Umbilical cord (tissue), 2 donors: ENCODE results near the gene TXLNB. TPM values are rescaled to one million over a fixed set of nuclear protein-coding genes. Genes with fewer than 3 reads are reported as not detected.
"Not testable (repeated sequence)": the region's sequence is repeated elsewhere in the genome, so short reads cannot be mapped to it uniquely, and the experiment has no call there.

Experiments
- DNase-seq: peaks from one replicate; pipeline ENCODE4 v3.0.0-alpha.2; 2015; ENCODE audit warnings: low spot score
- total RNA-seq: library from RNA; depleted of rRNA; stranded (reverse); fragments of >200 nt; gene quantifications from one replicate; pipeline ENCODE4 v1.2.3, GENCODE V29; 2014; ENCODE audit warnings: low replicate concordance; ENCODE audit not compliant: insufficient read depth

The TXLNB gene
- total RNA-seq, 1 donor from 2014 or later = 3.9 TPM

DNA sequence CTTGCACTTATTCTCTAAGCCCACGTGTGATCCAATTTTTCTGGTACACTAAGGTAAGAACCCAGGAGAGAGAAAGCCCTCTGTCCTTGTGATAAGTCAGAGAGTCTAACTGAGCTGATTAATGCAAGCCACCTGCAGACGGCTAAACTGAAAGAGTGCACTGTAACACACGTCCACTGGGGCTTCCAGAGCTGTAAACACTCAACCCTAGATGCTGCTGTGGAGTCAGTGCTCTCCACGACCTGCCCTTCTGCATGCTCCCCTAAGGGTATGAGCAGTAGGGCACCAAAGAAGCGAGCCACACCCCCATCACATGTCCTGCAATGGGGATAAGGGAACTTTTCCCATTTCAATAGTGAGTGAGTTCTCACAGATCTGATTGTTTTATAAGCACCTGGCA is 55.7 kb downstream of the TXLNB start:
- no peak for DNase-seq

DNA sequence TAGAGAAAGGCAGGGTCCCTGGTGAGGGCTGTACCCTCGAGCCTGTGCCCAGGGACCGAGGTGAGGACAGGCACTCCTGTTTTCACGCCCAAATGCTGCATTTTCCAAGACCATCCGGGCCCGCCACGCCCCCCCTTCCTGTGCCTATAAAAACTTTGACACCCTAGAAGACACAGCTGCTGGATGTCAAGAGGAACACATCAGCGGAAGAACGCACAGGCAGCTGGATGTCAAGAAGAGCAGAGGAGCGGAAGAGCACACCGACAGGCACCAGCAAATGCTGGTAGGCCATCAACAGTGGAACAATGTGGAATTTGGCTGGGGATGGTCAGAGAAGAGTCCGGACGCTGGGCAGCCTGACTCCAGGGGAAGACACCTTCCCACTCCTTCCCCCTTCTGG is 56.1 kb downstream of the TXLNB start:
- no peak for DNase-seq

GRCh38 chr6:139234193-139234592 is 57.6 kb downstream of the TXLNB start:
- DNase-seq = not testable (repeated sequence)

GRCh38 chr6:139231206-139231605 is 60.6 kb downstream of the TXLNB start:
- DNase-seq = no peak

DNA sequence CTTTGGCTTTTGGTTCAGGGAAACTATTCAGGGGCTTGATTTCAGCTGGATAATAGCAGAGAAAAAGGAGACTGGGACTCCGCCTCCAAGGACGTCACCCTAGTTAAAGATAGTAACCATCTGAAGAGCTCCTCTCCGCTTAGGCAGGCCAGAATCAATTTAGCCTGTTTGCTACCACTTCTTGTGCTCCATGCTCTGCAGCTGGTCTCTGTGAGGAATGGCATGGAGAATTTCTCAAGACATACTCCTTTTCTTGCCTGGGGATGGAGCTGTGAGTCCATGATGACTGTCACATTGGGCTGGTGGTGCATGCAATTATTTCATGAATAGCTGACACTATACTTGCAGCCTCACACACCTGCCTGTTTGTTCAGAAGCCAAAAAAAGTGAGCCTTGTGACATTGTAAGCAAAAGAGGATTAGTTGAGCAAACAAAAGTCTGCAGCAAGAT is 61.4 kb downstream of the TXLNB start:
- no peak for DNase-seq

GRCh38 chr6:139228387-139228786 is 63.4 kb downstream of the TXLNB start:
- DNase-seq = not testable (repeated sequence)

DNA sequence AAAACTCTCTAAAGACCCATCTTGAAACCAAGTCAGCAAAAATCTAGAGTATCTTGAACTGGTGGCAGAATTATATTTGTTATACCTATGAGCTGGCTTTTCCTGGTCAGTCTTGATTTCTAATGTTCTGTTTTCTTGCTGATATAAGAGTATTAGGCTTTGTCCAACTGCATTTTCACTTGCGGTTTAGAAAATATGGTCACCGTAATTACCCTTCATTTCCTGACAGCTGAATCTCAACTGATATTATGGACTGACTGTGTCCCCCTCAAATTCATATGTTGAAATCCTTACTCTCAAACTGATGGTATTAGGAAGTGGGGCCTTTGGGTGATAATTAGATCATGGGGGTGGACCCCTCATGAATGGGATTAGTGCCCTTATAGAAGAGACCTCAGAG is 72.1 kb downstream of the TXLNB start:
- no peak for DNase-seq

GRCh38 chr6:139219271-139219729 is 72.5 kb downstream of the TXLNB start:
- DNase-seq = peak; percentile 91

DNA sequence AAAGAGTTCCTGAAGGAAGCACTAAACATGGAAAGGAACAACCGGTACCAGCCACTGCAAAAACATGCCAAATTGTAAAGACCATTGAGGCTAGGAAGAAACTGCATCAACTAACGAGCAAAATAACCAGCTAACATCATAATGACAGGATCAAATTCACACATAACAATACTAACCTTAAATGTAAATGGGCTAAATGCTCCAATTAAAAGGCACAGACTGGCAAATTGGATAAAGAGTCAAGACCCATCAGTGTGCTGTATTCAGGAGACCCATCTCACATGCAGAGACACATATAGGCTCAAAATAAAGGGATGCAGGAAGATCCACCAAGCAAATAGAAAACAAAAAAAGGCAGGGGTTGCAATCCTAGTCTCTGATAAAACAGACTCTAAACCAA is 79.3 kb downstream of the TXLNB start:
- not testable (repeated sequence) for DNase-seq

DNA sequence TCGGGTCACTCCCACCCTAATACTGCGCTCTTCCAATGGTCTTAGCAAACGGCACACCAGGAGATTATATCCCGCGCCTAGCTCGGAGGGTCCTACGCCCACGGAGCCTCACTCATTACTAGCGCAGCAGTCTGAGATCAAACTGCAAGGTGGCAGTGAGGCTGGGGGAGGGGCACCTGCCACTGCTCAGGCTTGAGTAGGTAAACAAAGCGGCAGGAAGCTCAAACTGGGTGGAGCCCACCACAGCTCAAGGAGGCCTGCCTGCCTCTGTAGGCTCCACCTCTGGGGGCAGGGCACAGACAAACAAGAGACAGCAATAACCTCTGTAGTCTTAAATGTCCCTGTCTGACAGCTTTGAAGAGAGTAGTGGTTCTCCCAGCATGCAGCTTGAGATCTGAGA is 81.0 kb downstream of the TXLNB start:
- not testable (repeated sequence) for DNase-seq

DNA sequence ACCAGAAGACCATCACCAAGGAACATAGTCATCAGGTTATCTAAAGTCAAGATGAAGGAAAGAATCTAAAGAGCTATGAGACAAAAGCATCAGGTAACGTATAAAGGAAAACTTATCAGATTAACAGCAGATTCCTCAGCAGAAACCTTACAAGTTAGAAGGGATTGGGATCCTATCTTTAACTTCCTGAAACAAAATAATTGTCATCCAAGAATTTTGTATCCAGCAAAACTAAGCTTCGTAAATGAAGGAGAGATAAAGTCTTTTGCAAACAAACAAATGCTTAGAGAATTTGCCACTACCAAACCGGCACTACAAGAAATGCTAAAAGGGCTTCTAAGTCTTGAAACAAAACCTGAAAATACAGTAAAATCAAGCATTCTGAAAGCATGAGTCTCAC is 86.0 kb downstream of the TXLNB start:
- no peak for DNase-seq

GRCh38 chr6:139204978-139205377 is 86.8 kb downstream of the TXLNB start:
- no peak for DNase-seq

- no peak for DNase-seq
These were observed 90.4 kb downstream of the TXLNB start for GRCh38 chr6:139201378-139201777.

DNA sequence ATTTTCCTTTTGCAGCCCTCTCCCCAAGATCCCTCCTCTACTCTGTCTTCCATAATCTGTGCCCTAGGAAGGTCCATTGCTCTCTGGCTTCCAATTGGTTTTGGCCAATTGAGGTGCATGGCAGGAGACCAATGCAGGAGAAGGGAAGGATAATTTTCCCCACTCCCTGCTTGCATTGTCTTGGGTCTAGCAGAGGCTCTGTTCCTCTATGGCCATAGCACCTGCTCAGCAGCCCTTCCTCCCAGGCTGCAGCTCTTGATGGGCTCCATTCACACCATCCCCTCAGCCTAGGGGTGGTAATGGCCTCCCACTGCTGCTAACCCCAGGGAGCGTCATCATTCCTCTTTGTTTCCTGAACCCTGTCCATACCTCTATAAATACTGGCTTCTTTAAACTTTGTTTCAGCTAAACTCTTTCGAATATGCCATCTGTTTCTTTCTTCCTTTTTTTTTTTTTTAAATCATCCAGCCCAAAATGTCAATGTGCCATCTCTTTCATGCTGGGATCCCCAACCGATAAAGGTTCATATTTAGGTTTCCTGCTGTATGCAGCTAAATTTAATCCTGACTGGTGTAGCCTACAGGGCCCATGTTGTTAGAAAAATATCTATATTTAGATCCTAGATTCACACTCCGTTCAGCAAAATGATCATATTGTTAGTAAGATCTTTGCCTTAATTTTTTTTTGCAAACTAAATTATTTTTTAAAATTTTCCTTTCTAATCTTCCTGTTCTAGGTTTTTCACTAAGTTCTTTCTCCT is 93.1 kb downstream of the TXLNB start:
- DNase-seq = no peak

DNA sequence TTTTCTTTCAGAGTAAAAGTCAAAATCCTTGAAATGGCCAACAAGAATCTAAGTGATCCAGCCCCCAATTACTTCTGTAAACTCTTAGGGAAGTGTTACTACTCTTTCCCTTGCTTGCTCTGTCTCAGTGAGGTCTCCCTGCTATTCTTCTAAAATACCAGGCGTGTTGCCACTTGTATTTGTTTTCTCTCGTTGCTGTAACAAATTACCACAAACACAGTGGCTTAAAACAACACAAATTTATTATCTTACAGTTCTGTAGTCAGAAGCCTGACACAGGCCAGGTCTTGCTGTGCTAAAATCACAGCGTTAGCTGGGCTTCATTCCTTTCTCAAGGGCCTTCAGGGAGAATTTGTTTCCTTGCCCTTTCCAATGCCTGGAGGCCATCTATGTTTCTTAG is 97.1 kb downstream of the TXLNB start:
- DNase-seq = peak; percentile 49

Other genes with a start within 250 kb of the TXLNB start
- 26.2 TPM for gene HECA, start 156.9 kb downstream of the TXLNB start, total RNA-seq
- 122 TPM for gene CITED2, start 82.7 kb upstream of the TXLNB start, total RNA-seq